Erythroblast (primary cell): ENCODE data around the gene CKMT2.

Source experiments
- GATA1 ChIP-seq: IDR thresholded peaks from 2 replicates; pipeline ENCODE4 v1.6.1; 2011; ENCODE audit warnings: low read depth, mild to moderate bottlenecking, control low read depth, low read length, moderate library complexity
- POLR2A ChIP-seq: IDR thresholded peaks from 2 replicates; pipeline ENCODE4 v1.6.1; 2011; ENCODE audit warnings: mild to moderate bottlenecking, low read length

DNA sequence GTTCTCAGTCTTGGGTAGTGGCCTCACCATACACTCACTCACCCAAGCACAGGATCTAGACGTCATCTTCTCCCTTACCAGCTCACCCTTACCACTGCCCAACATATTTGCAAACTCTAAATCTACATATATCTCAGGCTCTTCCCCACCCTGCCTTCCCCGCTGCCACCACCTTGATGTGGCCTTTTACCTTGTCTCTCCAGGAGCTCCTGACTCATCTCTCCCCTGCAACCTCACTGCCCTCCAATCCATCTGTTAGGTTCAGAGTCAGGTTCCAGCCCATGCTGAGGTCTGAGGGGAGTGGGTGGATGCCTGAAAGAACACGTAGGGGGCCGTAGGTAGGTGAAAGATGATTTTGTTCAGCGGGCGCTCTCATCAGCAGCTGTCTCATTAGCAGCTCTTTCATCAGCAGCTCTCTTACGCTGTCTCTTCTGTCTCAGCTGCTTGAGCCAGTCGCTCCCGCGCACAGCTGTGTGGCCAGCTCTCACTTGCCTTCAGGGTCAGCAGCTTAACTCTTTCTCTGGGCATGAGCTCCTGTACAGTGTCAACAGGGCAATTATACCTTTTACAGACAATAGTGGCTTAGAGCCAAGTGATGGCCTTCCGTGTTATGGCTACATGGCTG, 23.1 kb upstream of the CKMT2 start:
- TF ChIP-seq POLR2A: no peak
- no peak for TF ChIP-seq GATA1
